Body of pancreas (tissue), 4 donors: ENCODE results near the gene GAB2.

Experiments
- POLR2A ChIP-seq, 3 donors: fragments of 450-650 bp; IDR thresholded peaks; one replicate each; pipeline ENCODE4 v1.6.1; 2016; ENCODE audit warnings: antibody characterized with exemption in 3 of 3, mild to moderate bottlenecking in 2 of 3
- TF ChIP-seq, protein P1 (sequence below), 7 experiments: fragments of 450-650 bp in 4 of 7; fragments of 200-600 bp in 3 of 7; sonication (generic) in 3 of 7; IDR thresholded peaks; one replicate each; pipeline ENCODE4 v1.5.1; 2016 to 2019; ENCODE audit warnings: antibody characterized with exemption in 7 of 7

DNA sequence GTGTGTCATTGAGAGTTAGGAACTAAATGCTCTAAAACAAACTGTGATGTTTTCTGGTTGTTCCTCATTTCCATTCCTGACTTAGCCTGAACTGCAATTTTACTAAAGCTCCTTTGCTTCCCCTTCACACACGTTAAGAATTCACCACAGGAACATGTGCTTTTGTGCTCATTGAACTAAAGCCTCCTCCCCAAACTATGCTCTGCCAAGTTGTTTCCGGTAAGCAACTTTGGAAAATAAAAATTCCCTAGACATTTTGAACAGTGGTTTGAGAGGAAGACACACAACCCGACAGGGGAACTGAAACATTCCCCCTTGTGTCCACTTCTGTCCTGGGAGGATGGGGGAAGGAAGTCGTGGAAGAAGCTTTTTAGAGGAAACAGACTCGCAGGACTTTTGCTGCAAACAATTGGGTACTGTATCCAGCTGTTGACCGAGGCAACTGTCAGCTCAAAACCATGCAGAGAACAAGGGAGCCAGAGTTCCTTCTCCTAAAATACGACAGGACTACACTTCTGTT, 66.9 kb downstream of the GAB2 start:
- TF ChIP-seq, protein P1, sequence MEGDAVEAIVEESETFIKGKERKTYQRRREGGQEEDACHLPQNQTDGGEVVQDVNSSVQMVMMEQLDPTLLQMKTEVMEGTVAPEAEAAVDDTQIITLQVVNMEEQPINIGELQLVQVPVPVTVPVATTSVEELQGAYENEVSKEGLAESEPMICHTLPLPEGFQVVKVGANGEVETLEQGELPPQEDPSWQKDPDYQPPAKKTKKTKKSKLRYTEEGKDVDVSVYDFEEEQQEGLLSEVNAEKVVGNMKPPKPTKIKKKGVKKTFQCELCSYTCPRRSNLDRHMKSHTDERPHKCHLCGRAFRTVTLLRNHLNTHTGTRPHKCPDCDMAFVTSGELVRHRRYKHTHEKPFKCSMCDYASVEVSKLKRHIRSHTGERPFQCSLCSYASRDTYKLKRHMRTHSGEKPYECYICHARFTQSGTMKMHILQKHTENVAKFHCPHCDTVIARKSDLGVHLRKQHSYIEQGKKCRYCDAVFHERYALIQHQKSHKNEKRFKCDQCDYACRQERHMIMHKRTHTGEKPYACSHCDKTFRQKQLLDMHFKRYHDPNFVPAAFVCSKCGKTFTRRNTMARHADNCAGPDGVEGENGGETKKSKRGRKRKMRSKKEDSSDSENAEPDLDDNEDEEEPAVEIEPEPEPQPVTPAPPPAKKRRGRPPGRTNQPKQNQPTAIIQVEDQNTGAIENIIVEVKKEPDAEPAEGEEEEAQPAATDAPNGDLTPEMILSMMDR (IDR thresholded peaks at IDR 0.05): no peak
- no peak for TF ChIP-seq POLR2A (IDR thresholded peaks at IDR 0.05)
